Measurements from ENCODE around the gene CEBPG. TPM values are rescaled to one million over a fixed set of nuclear protein-coding genes. Genes with fewer than 3 reads are reported as not detected.

Gene CEBPG
- total RNA-seq, 1 donor from 2014 or later = 13.0 TPM

- Histone ChIP-seq H3K4me1 (peaks cover 26% of the 10 kb centered on the region), H3K27me3 (ENCODE audit: low read depth) (no peaks in the 10 kb centered on the region), H3K27ac (replicated peaks) (no peak overlapping the region), H3K9me3 (replicated peaks) (no peaks in the 10 kb centered on the region), H3K36me3 (peaks cover 10% of the 10 kb centered on the region), H3K4me3 (no peak overlapping the region)
- intact Hi-C loops (cut with micrococcal nuclease) = loop anchor here (5.0 kb wide), 1 partner anchor 169 kb away; no protein-coding TSS in a partner anchor
- peak; percentile 69 for DNase-seq
- peak; percentile 96 for TF ChIP-seq CTCF (IDR thresholded peaks at IDR 0.05; ENCODE audit: borderline replicate concordance)
Measured at GRCh38 chr19:33406521-33407139, 33.1 kb downstream of the CEBPG start.

DNA sequence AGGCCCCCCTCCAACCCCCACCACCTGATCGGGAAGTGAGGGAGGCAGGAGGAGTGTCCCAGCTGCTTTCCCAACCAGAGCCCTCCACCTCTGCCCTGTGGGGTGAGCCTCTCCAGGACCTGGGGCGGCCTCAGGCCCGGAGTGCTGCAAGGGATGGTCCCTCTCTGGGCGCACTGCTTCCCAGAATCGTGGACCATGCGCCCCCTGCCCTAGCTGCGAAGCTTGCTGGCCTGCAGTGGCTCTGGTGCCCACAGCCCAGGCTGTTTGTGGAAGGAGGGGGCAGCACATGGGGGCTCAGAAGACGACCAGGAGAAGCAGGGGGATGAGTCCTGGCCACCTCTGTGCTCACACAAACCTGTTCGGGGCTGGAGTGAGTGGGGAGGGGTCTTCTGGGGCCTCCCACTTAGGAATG lies 33.6 kb downstream of the CEBPG start:
- no peaks in the 10 kb centered on the region for H3K27me3 ChIP-seq (ENCODE audit: low read depth)
- H3K36me3 ChIP-seq = peaks cover 10% of the 10 kb centered on the region
- no peaks in the 10 kb centered on the region for H3K9me3 ChIP-seq (replicated peaks)
- DNase-seq = no peak
- no peak for TF ChIP-seq CTCF (IDR thresholded peaks at IDR 0.05; ENCODE audit: borderline replicate concordance)
- peaks cover 26% of the 10 kb centered on the region for H3K4me1 ChIP-seq
- no peak overlapping the region for H3K4me3 ChIP-seq
- H3K27ac ChIP-seq (replicated peaks) = no peak overlapping the region
- intact Hi-C loops (cut with micrococcal nuclease) = loop anchor here (5.0 kb wide), 1 partner anchor 170 kb away; no protein-coding TSS in a partner anchor

DNA sequence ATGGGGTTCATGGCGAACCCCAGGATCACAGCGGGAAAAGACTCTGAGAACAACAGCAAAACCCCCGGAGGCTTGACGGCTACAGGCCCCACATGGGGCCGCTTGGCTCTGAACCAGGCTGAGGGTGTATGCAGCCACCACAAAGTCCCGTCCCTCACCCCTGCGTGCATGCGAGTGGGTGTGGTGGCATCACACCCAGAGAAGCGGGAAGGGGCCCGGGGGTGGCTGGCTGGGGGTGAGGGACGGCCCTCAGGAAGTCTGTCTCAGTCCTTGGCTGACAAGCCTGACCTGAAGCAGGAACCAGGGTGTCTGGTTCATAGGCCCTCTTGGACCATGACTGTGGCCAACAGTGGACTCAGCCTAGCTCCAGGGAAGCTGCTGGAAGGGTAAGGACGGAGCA lies 34.2 kb downstream of the CEBPG start:
- H3K27me3 ChIP-seq (ENCODE audit: low read depth) = no peaks in the 10 kb centered on the region
- peak; percentile 11 for DNase-seq
- H3K4me1 ChIP-seq = peaks cover 26% of the 10 kb centered on the region
- peaks cover 10% of the 10 kb centered on the region for H3K36me3 ChIP-seq
- no peaks in the 10 kb centered on the region for H3K9me3 ChIP-seq (replicated peaks)
- TF ChIP-seq CTCF (IDR thresholded peaks at IDR 0.05; ENCODE audit: borderline replicate concordance) = no peak
- H3K27ac ChIP-seq (replicated peaks) = no peak overlapping the region
- intact Hi-C loops (cut with micrococcal nuclease) = loop anchor here (5.0 kb wide), 1 partner anchor 170 kb away; no protein-coding TSS in a partner anchor
- H3K4me3 ChIP-seq = no peak overlapping the region

DNA sequence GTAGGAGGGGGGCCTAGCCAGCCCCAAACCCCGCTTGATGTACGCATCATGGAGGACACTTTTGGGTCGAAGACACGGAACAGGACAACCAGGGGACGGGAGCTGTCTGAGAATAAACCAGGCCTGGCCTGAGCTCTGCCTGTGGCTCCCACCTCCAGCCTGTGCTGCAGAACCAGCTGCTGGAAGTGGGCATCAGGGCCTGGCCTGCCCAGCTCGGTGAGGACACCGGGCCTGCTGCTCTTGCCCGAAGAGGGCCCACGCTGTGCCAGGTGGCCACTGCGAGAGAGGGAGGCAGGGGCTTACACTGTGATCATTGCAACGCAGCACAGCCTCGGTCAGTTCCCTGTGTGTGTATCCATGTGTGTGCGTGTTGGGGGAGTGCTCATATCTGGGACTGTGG lies 34.6 kb downstream of the CEBPG start:
- peaks cover 26% of the 10 kb centered on the region for H3K4me1 ChIP-seq
- peaks cover 10% of the 10 kb centered on the region for H3K36me3 ChIP-seq
- peak; percentile 7 for DNase-seq
- no peak for TF ChIP-seq CTCF (IDR thresholded peaks at IDR 0.05; ENCODE audit: borderline replicate concordance)
- intact Hi-C loops (cut with micrococcal nuclease) = loop anchor here (5.0 kb wide), 1 partner anchor 171 kb away; no protein-coding TSS in a partner anchor
- no peak overlapping the region for H3K27ac ChIP-seq (replicated peaks)
- H3K4me3 ChIP-seq = no peak overlapping the region
- H3K9me3 ChIP-seq (replicated peaks) = no peaks in the 10 kb centered on the region
- no peaks in the 10 kb centered on the region for H3K27me3 ChIP-seq (ENCODE audit: low read depth)

DNA sequence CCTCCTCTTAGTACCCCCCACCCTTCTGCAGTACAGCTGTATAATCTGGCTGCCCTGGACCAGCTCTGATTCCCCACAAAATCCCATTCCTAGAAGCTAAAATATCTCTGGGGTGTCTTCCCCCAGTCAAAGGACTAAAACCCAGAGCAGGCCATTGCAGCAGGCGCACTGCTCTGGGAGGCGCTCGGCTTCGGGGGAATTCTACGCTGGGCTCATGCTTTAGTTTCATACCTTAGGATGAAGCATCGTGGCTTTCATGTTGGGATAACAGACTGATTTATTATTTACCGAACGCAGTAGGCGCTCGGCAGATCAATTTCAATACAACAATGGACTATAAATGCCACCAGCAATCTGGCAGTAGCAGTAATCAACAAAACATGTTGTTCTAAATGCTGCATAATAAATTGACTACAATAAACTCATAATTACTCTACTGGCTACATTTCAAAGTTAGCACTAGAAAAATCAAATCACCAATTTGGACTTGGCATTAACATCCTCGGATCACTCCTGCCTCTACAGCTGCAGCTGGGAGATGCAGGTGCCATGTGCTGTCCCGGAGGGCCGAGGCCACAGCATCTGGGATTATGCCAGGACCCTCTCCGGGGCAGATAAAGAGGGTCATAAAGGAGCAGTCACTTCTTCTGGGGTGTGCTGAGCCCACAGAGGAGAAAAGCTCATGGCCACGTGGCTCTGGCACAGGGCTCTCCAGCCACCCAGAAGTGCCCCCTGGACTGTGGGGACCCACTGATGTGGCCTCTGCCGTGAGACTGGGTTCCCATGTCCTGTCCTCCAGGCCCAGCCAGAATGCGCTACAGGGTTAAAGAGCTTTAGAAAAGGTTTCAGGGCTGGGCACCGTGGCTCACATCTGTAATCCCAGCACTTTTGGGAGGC lies 35.3 kb downstream of the CEBPG start:
- H3K9me3 ChIP-seq (replicated peaks) = no peaks in the 10 kb centered on the region
- H3K27me3 ChIP-seq (ENCODE audit: low read depth) = no peaks in the 10 kb centered on the region
- H3K36me3 ChIP-seq = peaks cover 10% of the 10 kb centered on the region
- TF ChIP-seq CTCF (IDR thresholded peaks at IDR 0.05; ENCODE audit: borderline replicate concordance) = no peak
- H3K27ac ChIP-seq (replicated peaks) = no peak overlapping the region
- intact Hi-C loops (cut with micrococcal nuclease) = loop anchor here (5.0 kb wide), 1 partner anchor 171 kb away; no protein-coding TSS in a partner anchor
- H3K4me3 ChIP-seq = no peak overlapping the region
- DNase-seq = peak; percentile 8
- peaks cover 23% of the 10 kb centered on the region for H3K4me1 ChIP-seq

All from left ventricle myocardium inferior (tissue), 1 donor.